Transverse colon (tissue), 4 donors: ENCODE data around the gene PDE3B.

Source experiments
- CTCF ChIP-seq, 5 experiments: fragments of 200-600 bp in 3 of 5; fragments of 450-650 bp in 2 of 5; sonication (generic) in 3 of 5; IDR thresholded peaks; 1 replicate in 2 of 5; 2 replicates in 3 of 5; pipeline ENCODE4 v1.5.1; 2016 to 2017; ENCODE audit warnings: antibody characterized with exemption in 5 of 5, inconsistent platforms in 3 of 5, mild to moderate bottlenecking in 2 of 5, moderate library complexity in 1 of 5
- EP300 ChIP-seq: sonication (generic); formaldehyde crosslinking; IDR thresholded peaks from one replicate; pipeline ENCODE4 v1.6.1; 2017; ENCODE audit warnings: antibody characterized with exemption, low read depth
- POLR2AphosphoS5 ChIP-seq, 3 donors: sonication (generic); formaldehyde crosslinking; IDR thresholded peaks; one replicate each; pipeline ENCODE4 v1.6.1; 2016; ENCODE audit warnings: antibody characterized with exemption in 3 of 3

GRCh38 chr11:14854057-14854456, 210.5 kb downstream of the PDE3B start:
- TF ChIP-seq CTCF (IDR thresholded peaks at IDR 0.05) (no peak), EP300 (no peak), POLR2AphosphoS5 (IDR thresholded peaks at IDR 0.05) (no peak)
